HCT116 (cell line): Measurements from ENCODE around the gene PIGH.

ENCODE experiments used
- ATF3 ChIP-seq: IDR thresholded peaks from 2 replicates; pipeline ENCODE4 v1.6.1; 2012
- CTCF ChIP-seq, 3 experiments: fragments of 200-600 bp in 1 of 3; sonication (generic) in 1 of 3; IDR thresholded peaks in 2 of 3; conservative IDR thresholded peaks in 1 of 3; 2 replicates each; pipeline ENCODE4 v1.5.1; 2012 to 2017; ENCODE audit warnings: low read depth in 2 of 3, low read length in 2 of 3, antibody characterized with exemption in 1 of 3, borderline replicate concordance in 1 of 3, control low read depth in 1 of 3, mild to moderate bottlenecking in 1 of 3, mixed read lengths in 1 of 3, mixed run types in 1 of 3, moderate library complexity in 1 of 3; ENCODE audit not compliant: insufficient read depth in 1 of 3
- JUND ChIP-seq: IDR thresholded peaks from 2 replicates; pipeline ENCODE4 v1.6.1; 2012
- POLR2A ChIP-seq: IDR thresholded peaks from 2 replicates; pipeline ENCODE4 v1.7.0; 2011; ENCODE audit warnings: borderline replicate concordance; ENCODE audit not compliant: insufficient read depth, insufficient read length; ENCODE audit errors: extremely low read depth
- POLR2AphosphoS5 ChIP-seq: IDR thresholded peaks from 2 replicates; pipeline ENCODE4 v1.6.1; 2011; ENCODE audit warnings: mild to moderate bottlenecking, low read depth, low read length, moderate library complexity
- SIN3A ChIP-seq: IDR thresholded peaks from 2 replicates; pipeline ENCODE4 v1.6.1; 2012; ENCODE audit warnings: low read depth
- SP1 ChIP-seq: IDR thresholded peaks from 2 replicates; pipeline ENCODE4 v1.6.1; 2012; ENCODE audit warnings: low read depth
- TF ChIP-seq, protein P1 (sequence below): IDR thresholded peaks from 2 replicates; pipeline ENCODE4 v1.6.1; 2012; ENCODE audit warnings: low read depth

DNA sequence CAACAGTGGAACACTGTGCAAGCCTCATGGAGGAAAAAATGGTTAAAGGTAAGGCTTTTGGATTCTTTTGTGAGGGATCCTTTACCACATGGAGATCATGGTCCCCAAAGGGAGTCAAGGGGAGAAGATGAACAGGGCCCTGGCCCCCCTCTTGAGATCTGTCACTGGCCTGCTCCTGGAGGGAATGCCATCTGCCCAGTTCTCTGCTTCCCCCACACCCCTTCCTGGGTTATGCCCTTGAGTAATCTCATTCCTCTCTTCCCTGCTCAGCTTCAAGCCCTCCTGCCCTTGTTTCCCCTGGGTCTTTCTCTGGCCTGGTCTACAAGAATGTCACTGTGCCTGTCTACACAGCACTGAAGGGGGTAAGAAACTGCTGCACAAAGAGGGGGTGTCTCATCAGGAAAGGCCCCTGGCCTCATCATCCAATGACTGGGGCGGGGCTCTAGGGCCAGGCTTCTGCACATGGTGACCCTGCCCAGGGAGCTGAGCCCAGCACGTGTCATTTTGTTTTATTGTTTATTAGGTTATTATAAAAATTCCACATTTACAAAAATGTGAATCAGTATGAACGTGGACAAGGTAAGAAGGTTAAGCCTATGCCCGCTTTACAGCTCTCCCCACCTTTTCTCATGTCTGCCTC lies 30.3 kb downstream of the PIGH start:
- TF ChIP-seq, protein P1, sequence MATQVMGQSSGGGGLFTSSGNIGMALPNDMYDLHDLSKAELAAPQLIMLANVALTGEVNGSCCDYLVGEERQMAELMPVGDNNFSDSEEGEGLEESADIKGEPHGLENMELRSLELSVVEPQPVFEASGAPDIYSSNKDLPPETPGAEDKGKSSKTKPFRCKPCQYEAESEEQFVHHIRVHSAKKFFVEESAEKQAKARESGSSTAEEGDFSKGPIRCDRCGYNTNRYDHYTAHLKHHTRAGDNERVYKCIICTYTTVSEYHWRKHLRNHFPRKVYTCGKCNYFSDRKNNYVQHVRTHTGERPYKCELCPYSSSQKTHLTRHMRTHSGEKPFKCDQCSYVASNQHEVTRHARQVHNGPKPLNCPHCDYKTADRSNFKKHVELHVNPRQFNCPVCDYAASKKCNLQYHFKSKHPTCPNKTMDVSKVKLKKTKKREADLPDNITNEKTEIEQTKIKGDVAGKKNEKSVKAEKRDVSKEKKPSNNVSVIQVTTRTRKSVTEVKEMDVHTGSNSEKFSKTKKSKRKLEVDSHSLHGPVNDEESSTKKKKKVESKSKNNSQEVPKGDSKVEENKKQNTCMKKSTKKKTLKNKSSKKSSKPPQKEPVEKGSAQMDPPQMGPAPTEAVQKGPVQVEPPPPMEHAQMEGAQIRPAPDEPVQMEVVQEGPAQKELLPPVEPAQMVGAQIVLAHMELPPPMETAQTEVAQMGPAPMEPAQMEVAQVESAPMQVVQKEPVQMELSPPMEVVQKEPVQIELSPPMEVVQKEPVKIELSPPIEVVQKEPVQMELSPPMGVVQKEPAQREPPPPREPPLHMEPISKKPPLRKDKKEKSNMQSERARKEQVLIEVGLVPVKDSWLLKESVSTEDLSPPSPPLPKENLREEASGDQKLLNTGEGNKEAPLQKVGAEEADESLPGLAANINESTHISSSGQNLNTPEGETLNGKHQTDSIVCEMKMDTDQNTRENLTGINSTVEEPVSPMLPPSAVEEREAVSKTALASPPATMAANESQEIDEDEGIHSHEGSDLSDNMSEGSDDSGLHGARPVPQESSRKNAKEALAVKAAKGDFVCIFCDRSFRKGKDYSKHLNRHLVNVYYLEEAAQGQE: no peak
- TF ChIP-seq CTCF (IDR thresholded peaks at IDR 0.05 in 2 of 3, conservative IDR thresholded peaks at IDR 0.05 in 1 of 3; ENCODE audit: borderline replicate concordance in 1 of 3, insufficient read depth in 1 of 3, low read depth in 2 of 3, low read length in 2 of 3): no peak
- no peak for TF ChIP-seq SP1
- no peak for TF ChIP-seq POLR2AphosphoS5
- no peak for TF ChIP-seq ATF3
- TF ChIP-seq POLR2A: no peak
- no peak for TF ChIP-seq JUND
- no peak for TF ChIP-seq SIN3A
